AG09319 (cell line): ENCODE data around the gene DOCK4.

Source experiments
- DNase-seq: peaks from one replicate; pipeline ENCODE4 v3.0.0-alpha.2; 2010; ENCODE audit warnings: low read depth; ENCODE audit errors: extremely low read depth
- TF ChIP-seq, protein P1 (sequence below): IDR thresholded peaks from 2 replicates; pipeline ENCODE4 v1.5.1; 2011; ENCODE audit warnings: low read depth, mild to moderate bottlenecking, inconsistent platforms, low read length, moderate library complexity

Gene DOCK4

DNA sequence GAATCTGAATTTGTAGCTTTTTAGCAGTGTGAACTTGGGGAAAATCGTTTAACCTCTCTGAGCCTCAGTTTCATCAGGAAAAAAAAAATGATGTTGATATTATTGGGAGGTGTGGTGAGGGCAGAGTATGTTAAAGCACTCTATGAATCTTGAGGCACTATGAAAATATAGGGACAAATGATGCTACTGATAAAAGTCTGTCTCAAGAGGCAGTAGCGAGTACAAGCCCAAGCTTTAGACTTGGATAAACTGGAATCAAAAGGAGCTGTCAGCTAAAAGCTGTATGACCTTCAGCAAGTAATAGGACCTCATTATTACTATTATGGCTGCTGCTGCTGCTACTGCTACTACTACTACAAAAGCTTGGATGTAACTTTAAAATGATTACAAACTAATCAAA is 8.7 kb upstream of the DOCK4 start:
- TF ChIP-seq, protein P1, sequence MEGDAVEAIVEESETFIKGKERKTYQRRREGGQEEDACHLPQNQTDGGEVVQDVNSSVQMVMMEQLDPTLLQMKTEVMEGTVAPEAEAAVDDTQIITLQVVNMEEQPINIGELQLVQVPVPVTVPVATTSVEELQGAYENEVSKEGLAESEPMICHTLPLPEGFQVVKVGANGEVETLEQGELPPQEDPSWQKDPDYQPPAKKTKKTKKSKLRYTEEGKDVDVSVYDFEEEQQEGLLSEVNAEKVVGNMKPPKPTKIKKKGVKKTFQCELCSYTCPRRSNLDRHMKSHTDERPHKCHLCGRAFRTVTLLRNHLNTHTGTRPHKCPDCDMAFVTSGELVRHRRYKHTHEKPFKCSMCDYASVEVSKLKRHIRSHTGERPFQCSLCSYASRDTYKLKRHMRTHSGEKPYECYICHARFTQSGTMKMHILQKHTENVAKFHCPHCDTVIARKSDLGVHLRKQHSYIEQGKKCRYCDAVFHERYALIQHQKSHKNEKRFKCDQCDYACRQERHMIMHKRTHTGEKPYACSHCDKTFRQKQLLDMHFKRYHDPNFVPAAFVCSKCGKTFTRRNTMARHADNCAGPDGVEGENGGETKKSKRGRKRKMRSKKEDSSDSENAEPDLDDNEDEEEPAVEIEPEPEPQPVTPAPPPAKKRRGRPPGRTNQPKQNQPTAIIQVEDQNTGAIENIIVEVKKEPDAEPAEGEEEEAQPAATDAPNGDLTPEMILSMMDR = no peak
- no peak for DNase-seq

DNA sequence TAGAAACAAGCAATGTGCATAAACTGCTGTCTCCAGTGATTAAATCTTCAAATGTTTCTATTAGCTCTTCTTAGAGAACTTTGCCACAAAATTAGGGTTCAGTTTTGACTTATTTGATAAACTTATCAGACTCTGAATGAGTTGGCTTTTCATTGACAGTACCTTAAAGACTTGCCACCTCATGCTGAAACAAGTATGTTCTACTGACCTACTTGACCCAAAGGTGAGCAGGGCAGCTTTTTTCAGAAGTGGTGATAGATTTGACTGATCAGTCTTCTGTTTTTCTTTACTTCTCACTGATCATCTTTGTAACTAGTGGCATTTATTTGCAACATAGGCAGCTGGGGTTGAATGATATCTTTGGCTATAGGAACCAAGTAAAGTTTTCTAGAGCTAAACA is 8.1 kb upstream of the DOCK4 start:
- DNase-seq = no peak
- TF ChIP-seq, protein P1 = no peak

DNA sequence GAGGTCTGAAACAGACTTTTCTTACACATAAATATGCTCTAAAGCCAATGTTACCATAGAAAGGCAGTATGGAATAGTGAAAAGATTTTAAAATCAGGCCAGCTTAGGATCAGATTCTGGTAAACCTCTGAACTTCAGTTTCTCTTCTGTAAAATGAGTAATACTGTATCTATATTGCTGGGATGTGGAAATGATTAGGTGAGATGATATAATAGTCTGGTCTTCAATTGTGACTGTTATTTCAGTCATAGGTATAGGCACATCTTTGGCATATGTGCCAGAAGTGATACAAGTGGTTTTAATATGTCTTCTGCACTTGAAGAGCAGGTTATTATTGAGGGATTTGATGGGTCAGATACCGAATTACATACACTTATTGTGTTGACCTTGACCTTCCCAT is 7.5 kb upstream of the DOCK4 start:
- TF ChIP-seq, protein P1 = no peak
- DNase-seq = no peak

DNA sequence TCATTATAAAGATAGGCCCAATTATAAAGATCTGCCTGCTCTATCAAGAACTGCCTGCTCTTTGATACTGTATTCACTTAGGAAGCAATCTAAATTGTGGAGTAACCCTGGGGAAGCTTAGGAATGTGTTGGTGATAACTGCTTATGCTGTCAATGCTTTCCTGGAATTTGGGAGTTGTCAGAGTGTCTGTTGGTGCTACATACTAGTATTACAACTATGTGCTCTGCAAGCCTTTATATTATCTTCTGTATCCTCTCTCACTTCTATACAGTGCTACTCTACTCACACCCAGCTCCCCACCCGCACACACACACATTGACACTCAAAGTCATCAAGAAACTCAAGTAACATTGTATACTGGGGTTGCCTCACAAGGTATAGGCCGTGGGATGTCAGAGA is 6.4 kb upstream of the DOCK4 start:
- TF ChIP-seq, protein P1 = no peak
- DNase-seq = no peak

DNA sequence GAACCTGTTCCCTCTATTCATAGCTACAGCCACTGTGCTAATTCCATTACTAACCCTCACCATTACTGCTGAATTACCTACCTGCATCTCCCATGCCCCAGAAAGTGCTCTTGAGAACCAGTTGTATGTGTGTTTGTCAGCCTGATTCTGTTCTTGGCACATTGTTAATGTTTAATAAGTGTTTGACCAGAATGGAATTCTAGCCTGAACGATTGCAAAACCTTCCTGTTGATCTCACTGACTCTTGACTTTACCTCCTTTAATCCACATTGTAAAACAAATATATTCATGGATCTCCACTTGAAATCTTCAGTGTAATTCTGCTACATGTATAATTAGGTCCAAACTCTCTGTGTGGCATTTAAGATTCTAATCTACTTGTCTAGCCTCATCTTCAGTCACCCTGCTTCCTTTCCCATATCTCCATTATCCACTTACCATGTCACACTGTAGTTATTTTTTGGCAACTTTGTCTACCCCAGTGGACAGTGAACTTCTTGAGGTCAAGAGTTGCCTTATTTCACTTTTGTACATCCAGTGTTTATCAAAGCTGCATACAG is 5.2 kb upstream of the DOCK4 start:
- TF ChIP-seq, protein P1 = no peak
- DNase-seq = no peak

DNA sequence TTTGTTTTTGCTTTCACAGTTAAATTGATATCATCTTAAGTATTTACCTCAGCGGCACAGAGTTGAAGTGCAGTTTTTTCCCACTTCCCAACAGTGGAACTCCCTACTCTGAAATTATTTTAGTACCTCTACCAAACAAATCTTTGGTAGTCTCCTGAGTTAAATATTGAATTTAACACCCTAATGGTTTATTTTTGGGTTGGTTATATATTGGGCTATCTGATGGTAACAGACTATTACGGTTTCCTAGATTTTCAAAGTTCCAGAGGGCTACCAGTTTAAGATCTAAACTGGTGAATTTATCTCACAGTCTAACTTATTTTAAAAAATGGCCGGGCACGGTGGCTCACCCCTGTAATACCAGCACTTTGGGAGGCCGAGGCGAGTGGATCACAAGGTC is 1.6 kb upstream of the DOCK4 start:
- TF ChIP-seq, protein P1 = no peak
- DNase-seq = no peak

DNA sequence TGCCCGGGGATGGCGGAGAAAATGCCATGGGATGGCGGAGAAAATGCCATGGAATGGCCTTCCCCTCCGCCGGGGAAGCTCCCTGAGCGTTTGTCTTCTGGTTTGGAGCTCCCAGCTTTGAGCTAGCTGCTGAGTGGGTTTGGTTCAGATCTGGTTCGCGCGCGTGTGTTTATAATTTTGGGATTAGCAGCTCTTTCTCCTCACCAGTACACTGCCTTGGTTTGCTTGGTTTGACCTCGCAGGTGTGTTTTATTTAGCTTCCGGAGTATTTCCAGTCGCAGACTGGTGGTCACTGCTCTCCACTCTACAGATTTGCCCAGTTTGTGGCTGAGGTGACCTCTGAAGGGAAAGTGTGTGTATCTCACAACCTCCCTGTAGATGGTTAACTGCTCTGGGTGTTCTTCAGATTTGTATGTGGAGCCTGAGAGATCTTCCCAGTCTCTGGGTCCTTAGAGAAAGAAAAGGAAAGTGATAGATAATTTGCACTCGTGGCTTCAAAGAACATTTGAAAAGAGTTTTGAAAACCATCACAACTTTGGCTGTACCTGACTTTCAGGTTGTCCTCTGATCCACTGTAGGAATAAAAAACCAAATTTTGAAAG is 893 bp upstream of the DOCK4 start:
- no peak for DNase-seq

More for the DNA sequence above, 893 bp upstream of the DOCK4 start:
- TF ChIP-seq, protein P1 = no peak
